ENCODE data around the gene SYP.

SYP gene

GRCh38 chrX:49209434-49210251 is 9.7 kb upstream of the SYP start:
- H3K4me1 Mint-ChIP-seq: no peaks in the 10 kb centered on the region
- no peak for DNase-seq
- H3K4me3 Mint-ChIP-seq: no peak overlapping the region
- no peak for TF ChIP-seq CTCF (IDR thresholded peaks at IDR 0.05)
- H3K9me3 Mint-ChIP-seq: peaks cover 54% of the 10 kb centered on the region
- no peaks in the 10 kb centered on the region for H3K36me3 Mint-ChIP-seq (ENCODE audit: low read depth)
- no peak overlapping the region for H3K27ac Mint-ChIP-seq
- peaks cover 14% of the 10 kb centered on the region for H3K27me3 Mint-ChIP-seq (ENCODE audit: low read depth, poor library complexity)

- peaks cover 12% of the 10 kb centered on the region for H3K27me3 Mint-ChIP-seq (ENCODE audit: low read depth, poor library complexity)
- H3K27ac Mint-ChIP-seq: no peak overlapping the region
- H3K4me1 Mint-ChIP-seq: no peaks in the 10 kb centered on the region
- H3K36me3 Mint-ChIP-seq (ENCODE audit: low read depth): no peaks in the 10 kb centered on the region
- DNase-seq: no peak
- peaks cover 54% of the 10 kb centered on the region for H3K9me3 Mint-ChIP-seq
- TF ChIP-seq CTCF (IDR thresholded peaks at IDR 0.05): no peak
- H3K4me3 Mint-ChIP-seq: no peak overlapping the region
These were observed 8.4 kb upstream of the SYP start for GRCh38 chrX:49208399-49208798.

- no peaks in the 10 kb centered on the region for H3K4me1 Mint-ChIP-seq
- no peak for TF ChIP-seq CTCF (IDR thresholded peaks at IDR 0.05)
These were observed 6.5 kb upstream of the SYP start for GRCh38 chrX:49206543-49206942.

GRCh38 chrX:49205443-49205842 is 5.5 kb upstream of the SYP start:
- TF ChIP-seq CTCF (IDR thresholded peaks at IDR 0.05): no peak
- peaks cover 4% of the 10 kb centered on the region for H3K4me1 Mint-ChIP-seq
- H3K9me3 Mint-ChIP-seq: peaks cover 41% of the 10 kb centered on the region
- DNase-seq: no peak
- no peak overlapping the region for H3K4me3 Mint-ChIP-seq
- no peaks in the 10 kb centered on the region for H3K36me3 Mint-ChIP-seq (ENCODE audit: low read depth)
- peaks cover 10% of the 10 kb centered on the region for H3K27me3 Mint-ChIP-seq (ENCODE audit: low read depth, poor library complexity)
- no peak overlapping the region for H3K27ac Mint-ChIP-seq

More at GRCh38 chrX:49206543-49206942, 6.5 kb upstream of the SYP start:
- H3K4me3 Mint-ChIP-seq: no peak overlapping the region
- H3K36me3 Mint-ChIP-seq (ENCODE audit: low read depth): no peaks in the 10 kb centered on the region
- DNase-seq: no peak
- peaks cover 12% of the 10 kb centered on the region for H3K27me3 Mint-ChIP-seq (ENCODE audit: low read depth, poor library complexity)
- H3K27ac Mint-ChIP-seq: no peak overlapping the region
- peaks cover 47% of the 10 kb centered on the region for H3K9me3 Mint-ChIP-seq

- H3K4me1 Mint-ChIP-seq: peaks cover 5% of the 10 kb centered on the region
- H3K27me3 Mint-ChIP-seq (ENCODE audit: low read depth, poor library complexity): peaks cover 10% of the 10 kb centered on the region
- no peak overlapping the region for H3K4me3 Mint-ChIP-seq
- H3K27ac Mint-ChIP-seq: no peak overlapping the region
- peaks cover 42% of the 10 kb centered on the region for H3K9me3 Mint-ChIP-seq
- no peak for DNase-seq
- no peak for TF ChIP-seq CTCF (IDR thresholded peaks at IDR 0.05)
- no peaks in the 10 kb centered on the region for H3K36me3 Mint-ChIP-seq (ENCODE audit: low read depth)
These were observed 4.7 kb upstream of the SYP start for GRCh38 chrX:49204709-49205108.

DNA sequence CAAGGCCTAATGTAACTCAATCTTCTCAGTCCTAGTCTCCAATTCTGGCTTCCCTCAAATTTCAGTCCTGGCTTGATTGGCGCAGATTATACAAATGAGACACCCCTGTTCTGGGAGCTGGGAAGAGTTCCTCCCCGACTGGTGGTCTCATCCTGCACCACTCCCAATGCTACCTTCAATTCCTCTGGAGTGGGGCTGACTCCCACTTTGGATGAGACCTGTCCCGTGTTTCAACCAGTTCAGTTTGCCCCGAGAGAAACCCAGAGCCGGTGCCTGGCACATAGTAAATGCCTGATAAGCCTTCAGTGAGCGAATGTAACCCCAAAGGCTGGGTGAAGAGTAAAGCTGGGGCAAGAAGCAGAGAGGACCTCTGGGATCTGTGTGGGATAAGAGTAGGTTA is 4.0 kb upstream of the SYP start:
- no peaks in the 10 kb centered on the region for H3K36me3 Mint-ChIP-seq (ENCODE audit: low read depth)
- TF ChIP-seq CTCF (IDR thresholded peaks at IDR 0.05): no peak
- no peak for DNase-seq
- H3K27ac Mint-ChIP-seq: no peak overlapping the region
- H3K9me3 Mint-ChIP-seq: peaks cover 38% of the 10 kb centered on the region
- peaks cover 5% of the 10 kb centered on the region for H3K4me1 Mint-ChIP-seq
- no peak overlapping the region for H3K4me3 Mint-ChIP-seq
- H3K27me3 Mint-ChIP-seq (ENCODE audit: low read depth, poor library complexity): peaks cover 16% of the 10 kb centered on the region

Measured in nephron progenitor cell (in vitro differentiated cells).